A673 (cell line): ENCODE data around the gene OPN1MW3.

Experiments
- EZH2 ChIP-seq: fragments of 200-600 bp; sonication (generic); IDR thresholded peaks from 2 replicates; pipeline ENCODE4 v1.6.1; 2017; ENCODE audit warnings: borderline replicate concordance, low read depth, mild to moderate bottlenecking, mixed read lengths, antibody characterized with exemption, low read length; ENCODE audit not compliant: poor library complexity, severe bottlenecking
- TF ChIP-seq, protein P1 (sequence below): fragments of 300-800, 200-600 bp; sonication (generic); conservative IDR thresholded peaks from 2 replicates; pipeline ENCODE4 v1.5.1; 2017; ENCODE audit warnings: low read depth, mild to moderate bottlenecking, antibody characterized with exemption, low read length, moderate library complexity, mixed read lengths

DNA sequence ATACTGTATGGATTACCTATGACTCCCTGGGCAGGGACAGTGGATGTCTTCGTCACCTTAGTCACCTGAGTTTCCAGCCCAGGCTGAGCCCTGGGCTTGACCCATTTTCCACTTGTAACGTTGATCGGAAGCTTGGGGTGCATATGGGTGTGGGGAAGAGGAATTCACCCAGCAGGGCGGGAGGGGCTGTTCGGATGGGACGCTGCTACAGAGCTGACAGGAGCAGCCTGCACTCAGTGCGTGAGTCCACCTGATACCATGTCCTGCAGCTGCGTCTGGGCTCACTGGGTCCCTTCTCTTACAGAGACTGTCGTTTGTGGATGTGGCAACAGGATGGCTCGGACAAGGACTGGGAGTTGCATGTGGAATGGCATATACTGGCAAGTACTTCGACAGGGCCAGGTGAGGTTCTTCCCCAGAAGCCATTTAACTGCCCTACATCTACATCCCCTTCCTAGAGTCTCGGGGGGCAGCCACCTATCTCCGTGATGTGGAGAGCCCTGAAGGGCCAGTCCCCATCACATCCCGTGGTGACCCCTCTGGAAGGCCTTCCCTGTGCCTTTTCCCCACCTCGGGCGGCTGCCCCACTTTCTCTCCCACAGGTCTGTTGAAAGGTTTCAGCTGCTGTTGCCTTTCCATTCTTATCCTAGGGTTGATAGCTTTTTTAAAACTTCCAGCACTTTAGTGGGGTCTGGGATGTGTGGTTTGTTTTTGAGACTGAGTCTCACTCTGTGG lies 51.8 kb downstream of the OPN1MW3 start:
- TF ChIP-seq, protein P1, sequence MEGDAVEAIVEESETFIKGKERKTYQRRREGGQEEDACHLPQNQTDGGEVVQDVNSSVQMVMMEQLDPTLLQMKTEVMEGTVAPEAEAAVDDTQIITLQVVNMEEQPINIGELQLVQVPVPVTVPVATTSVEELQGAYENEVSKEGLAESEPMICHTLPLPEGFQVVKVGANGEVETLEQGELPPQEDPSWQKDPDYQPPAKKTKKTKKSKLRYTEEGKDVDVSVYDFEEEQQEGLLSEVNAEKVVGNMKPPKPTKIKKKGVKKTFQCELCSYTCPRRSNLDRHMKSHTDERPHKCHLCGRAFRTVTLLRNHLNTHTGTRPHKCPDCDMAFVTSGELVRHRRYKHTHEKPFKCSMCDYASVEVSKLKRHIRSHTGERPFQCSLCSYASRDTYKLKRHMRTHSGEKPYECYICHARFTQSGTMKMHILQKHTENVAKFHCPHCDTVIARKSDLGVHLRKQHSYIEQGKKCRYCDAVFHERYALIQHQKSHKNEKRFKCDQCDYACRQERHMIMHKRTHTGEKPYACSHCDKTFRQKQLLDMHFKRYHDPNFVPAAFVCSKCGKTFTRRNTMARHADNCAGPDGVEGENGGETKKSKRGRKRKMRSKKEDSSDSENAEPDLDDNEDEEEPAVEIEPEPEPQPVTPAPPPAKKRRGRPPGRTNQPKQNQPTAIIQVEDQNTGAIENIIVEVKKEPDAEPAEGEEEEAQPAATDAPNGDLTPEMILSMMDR = no peak
- TF ChIP-seq EZH2 = no peak
